ENCODE results near the gene NELFE. TPM values are rescaled to one million over a fixed set of nuclear protein-coding genes. Genes with fewer than 3 reads are reported as not detected.

NELFE gene
- total and polyA plus RNA-seq, 7 donors, result 44.3 to 86.9 (median 49.4) TPM

GRCh38 chr6:31946370-31946885 is 12.3 kb downstream of the NELFE start:
- TF ChIP-seq CTCF (IDR thresholded peaks at IDR 0.05), result no peak
- intact Hi-C loops (cut with DNase I), result no loop called here
- Histone ChIP-seq H3K27ac (peak overlapping the region; percentile 55), H3K4me3 (peak overlapping the region; percentile 22), H3K36me3 (ENCODE audit: insufficient read depth in 1 of 2, low read depth in 1 of 2) (peaks cover 0 to 5% of the 10 kb centered on the region in 2 donors), H3K27me3 (ENCODE audit: insufficient read depth in 3 of 3, low read length in 2 of 3) (peaks cover 0 to 28% (median 0%) of the 10 kb centered on the region in 3 donors), H3K9me3 (no peaks in the 10 kb centered on the region), H3K4me1 (no peaks in the 10 kb centered on the region)
- no peak for DNase-seq
- no peak for ATAC-seq
- WGBS, 3 donors, result 67 to 79% (median 70%) methylated on average over 11 of the region's 11 CpGs

GRCh38 chr6:31945507-31946369 is 13.0 kb downstream of the NELFE start, which contains the start of gene CFB:
CFB (plus strand) TSS chr6:31946095; CDS start chr6:31946222, 127 bp downstream.
- intact Hi-C loops (cut with DNase I), result no loop called here
- DNase-seq, result peak; percentile 84 to 87
- ATAC-seq, result peak; percentile 48 to 67 (median 50)
- Histone ChIP-seq H3K27me3 (ENCODE audit: insufficient read depth in 3 of 3, low read length in 2 of 3) (peaks cover 0 to 28% (median 0%) of the 10 kb centered on the region in 3 donors), H3K9me3 (no peaks in the 10 kb centered on the region), H3K36me3 (ENCODE audit: insufficient read depth in 1 of 2, low read depth in 1 of 2) (no peaks in the 10 kb centered on the region), H3K4me1 (no peaks in the 10 kb centered on the region), H3K4me3 (peak within 1 kb of the TSS; percentile 22), H3K27ac (peak within 1 kb of the TSS; percentile 55)
- no peak for TF ChIP-seq CTCF (IDR thresholded peaks at IDR 0.05)
- 34 to 36% (median 35%) methylated on average over 10 to 11 of the region's 11 CpGs for WGBS, 3 donors

GRCh38 chr6:31945154-31945506 is 13.6 kb downstream of the NELFE start:
- 67 to 74% (median 73%) methylated on average over 9 of the region's 9 CpGs for WGBS, 3 donors
- no peak for ATAC-seq

GRCh38 chr6:31943742-31944141 is 15.0 kb downstream of the NELFE start:
- no peaks in the 10 kb centered on the region for H3K9me3 ChIP-seq
- intact Hi-C loops (cut with DNase I), result no loop called here
- no peaks in the 10 kb centered on the region for H3K36me3 ChIP-seq (ENCODE audit: insufficient read depth in 1 of 2, low read depth in 1 of 2)
- 79 to 83% (median 81%) methylated on average over 3 of the region's 3 CpGs for whole genome bisulfite sequencing, 3 donors
- ATAC-seq, result no peak
- no peak for DNase-seq
- peaks cover 0 to 28% (median 0%) of the 10 kb centered on the region in 3 donors for H3K27me3 ChIP-seq (ENCODE audit: insufficient read depth in 3 of 3, low read length in 2 of 3)
- no peak for TF ChIP-seq CTCF (IDR thresholded peaks at IDR 0.05)
- H3K27ac ChIP-seq, result no peak overlapping the region
- H3K4me1 ChIP-seq, result no peaks in the 10 kb centered on the region
- no peak overlapping the region for H3K4me3 ChIP-seq

More at GRCh38 chr6:31945154-31945506, 13.6 kb downstream of the NELFE start:
- Histone ChIP-seq H3K36me3 (ENCODE audit: insufficient read depth in 1 of 2, low read depth in 1 of 2) (no peaks in the 10 kb centered on the region), H3K27me3 (ENCODE audit: insufficient read depth in 3 of 3, low read length in 2 of 3) (peaks cover 0 to 28% (median 0%) of the 10 kb centered on the region in 3 donors), H3K4me1 (no peaks in the 10 kb centered on the region), H3K4me3 (no peak overlapping the region), H3K27ac (peak overlapping the region; percentile 30), H3K9me3 (no peaks in the 10 kb centered on the region)
- no peak for TF ChIP-seq CTCF (IDR thresholded peaks at IDR 0.05)
- intact Hi-C loops (cut with DNase I), result no loop called here
- DNase-seq, result no peak

All from psoas muscle (tissue), 8 donors.